GM18508 (cell line): ENCODE data around the gene TOX4.
A peak's percentile ranks its signal among the peaks of the same experiment; 100 is the strongest.

Source experiments
- ATAC-seq: cut with Tn5 transposase; IDR thresholded peaks from one replicate; pipeline ENCODE4 v1.9.1; 2021; ENCODE audit warnings: moderate number of reproducible peaks; ENCODE audit not compliant: insufficient read depth, unreplicated experiment

TOX4 gene

DNA sequence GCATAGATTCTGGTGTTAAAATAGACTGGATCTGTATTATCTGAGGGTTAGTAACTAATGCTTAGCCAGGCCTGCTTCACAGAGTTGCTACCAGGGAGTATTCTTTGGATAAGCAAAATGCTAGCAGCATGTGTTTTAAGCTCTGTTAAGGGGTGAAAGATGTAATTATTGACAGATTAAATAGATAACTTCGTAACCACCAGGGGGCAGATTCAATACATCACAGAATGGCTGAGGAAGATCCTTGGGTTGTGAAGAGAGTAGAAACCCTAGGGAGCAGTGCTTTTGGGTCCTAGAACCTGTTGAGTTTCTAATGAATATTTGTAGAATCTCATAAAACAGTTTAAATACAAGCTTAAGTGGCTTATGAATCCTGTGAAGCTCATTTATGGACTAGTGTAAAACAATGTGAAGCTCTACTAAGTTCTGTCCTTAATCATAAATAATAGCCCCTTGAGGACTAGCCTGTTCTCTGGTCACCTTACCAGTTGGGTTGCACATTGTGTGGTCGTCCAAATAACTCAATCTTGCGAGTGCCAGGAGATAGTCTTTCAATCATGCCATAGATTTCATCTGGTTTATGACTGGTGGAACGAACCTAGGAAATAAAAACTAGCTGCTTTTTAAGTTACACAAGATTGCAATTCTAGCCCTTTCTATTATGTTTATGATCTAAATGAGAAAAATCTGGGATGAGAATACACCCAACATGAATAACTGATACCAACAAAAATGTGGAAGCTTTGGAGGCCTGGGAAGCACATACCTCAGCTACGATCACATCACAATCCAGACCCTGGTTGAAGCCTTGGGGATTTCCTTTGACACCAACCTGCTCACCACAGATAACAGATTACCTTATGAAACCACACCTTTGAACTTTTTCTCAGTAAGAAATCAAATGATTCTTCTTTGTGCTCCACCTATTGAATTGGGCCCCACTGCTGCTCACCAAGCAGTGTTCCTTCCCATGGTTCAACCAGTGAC, 21.8 kb downstream of the TOX4 start:
- no peak for ATAC-seq

DNA sequence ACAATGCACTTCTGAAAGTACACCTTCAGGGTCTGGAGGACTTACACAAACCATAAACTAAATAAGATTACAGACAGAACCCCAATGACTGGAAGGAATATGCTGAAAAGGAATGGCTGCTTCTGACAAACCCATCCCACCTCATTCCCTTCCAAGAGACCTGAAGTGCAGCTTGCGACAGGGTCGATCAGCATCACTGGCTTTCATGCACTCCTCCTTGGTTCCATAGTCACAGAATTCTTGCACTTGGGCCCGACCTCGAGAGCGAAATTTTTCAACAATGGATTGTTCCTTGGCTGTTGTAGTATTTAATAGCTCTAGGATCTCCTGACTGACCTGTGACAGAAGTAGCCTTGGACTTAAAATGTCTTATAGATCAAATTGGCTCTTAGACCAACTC, 24.6 kb downstream of the TOX4 start:
- no peak for ATAC-seq

DNA sequence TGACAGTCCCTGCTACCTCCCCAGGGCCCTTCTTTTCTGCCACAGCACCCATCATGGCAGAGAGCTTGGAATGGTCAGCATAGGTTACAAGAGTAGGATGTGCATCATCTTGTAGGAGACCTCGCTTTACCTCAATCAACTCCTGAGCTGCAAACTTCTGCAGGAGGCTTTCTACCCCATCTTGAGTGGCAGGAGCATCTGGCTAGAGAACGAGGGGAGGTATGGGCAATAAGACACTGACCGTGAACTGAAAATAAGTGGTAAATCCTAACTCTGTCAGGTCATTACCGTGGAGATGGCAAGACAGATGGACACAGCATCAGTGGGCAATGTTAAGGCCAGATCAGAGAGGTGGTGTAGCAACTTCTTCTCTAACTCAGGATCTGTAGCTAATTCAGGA, 26.4 kb downstream of the TOX4 start:
- ATAC-seq = no peak

DNA sequence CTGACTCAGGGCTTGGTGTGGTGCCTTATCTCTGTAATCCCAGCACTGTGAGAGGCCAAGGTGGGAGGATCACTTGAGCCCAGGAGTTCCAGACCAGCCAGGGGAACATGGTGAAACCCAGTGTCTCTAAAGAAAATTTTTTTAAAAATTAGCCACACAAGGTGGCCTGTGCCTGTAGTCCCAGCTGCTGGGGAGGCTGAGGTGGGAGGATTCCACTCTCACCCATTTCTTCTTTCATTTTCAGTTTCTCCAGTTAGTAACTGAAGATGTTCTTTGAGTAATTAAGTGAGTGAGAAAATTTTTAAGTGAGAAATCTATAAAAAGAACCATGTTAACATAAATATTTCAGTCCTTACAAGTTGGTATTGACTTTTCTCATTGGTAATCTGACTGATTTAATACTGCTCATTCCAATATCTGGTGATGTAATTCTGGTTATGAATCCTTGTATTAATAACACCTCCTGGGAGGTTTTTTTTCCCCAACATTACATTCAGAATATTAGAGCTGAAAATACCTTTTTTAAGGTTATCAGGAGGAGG, 28.1 kb downstream of the TOX4 start:
- ATAC-seq = peak; percentile 74

DNA sequence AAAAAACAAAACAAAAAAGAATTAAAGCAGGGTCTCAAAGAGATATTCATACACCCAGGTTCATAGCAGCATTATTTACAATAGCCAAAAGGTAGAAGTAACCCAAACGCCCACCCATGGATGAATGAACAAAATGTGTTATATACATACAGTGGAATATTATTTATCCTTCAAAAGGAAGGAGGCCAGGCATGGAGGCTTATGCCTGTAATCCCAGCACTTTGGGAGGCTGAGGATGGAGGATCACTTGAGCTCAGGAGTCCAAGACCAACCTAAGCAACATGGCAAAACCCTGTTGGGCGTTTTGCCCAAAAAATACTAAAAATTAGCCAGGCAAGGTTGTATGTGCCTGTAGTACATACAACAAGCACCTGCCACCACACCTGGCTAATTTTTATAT, 29.6 kb downstream of the TOX4 start:
- ATAC-seq = no peak

DNA sequence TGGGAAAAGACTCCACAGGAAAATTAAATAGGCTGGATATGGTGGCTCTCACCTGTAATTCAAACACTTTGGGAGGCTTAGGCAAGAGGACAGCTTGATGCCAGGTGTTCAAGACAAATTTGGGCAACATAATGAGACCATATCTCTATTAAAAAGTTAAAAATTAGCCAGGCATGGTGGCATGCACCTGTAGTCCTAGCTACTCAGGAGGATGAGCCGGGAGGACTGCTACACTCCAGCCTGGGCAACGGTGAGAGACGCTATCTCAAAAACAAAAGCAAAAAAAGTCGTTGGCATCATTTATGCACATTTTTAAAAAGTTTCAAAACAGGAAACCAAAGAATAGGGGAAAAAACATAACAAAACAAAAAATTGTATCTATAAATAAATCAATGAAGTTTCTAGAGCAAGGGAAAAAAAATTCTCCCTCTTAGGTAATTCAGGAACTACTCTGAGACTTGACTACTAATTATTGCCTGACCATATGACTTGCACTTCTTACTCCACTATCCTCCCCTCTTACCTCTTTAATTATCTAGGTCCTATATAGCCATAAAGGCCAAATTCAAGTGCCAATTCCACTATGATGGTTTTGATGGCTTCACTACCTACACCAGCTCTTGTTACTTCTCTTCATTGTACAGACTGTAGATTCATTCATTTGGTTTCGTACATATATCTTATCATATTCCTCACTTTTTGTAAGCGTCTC, 32.6 kb downstream of the TOX4 start:
- ATAC-seq = no peak

DNA sequence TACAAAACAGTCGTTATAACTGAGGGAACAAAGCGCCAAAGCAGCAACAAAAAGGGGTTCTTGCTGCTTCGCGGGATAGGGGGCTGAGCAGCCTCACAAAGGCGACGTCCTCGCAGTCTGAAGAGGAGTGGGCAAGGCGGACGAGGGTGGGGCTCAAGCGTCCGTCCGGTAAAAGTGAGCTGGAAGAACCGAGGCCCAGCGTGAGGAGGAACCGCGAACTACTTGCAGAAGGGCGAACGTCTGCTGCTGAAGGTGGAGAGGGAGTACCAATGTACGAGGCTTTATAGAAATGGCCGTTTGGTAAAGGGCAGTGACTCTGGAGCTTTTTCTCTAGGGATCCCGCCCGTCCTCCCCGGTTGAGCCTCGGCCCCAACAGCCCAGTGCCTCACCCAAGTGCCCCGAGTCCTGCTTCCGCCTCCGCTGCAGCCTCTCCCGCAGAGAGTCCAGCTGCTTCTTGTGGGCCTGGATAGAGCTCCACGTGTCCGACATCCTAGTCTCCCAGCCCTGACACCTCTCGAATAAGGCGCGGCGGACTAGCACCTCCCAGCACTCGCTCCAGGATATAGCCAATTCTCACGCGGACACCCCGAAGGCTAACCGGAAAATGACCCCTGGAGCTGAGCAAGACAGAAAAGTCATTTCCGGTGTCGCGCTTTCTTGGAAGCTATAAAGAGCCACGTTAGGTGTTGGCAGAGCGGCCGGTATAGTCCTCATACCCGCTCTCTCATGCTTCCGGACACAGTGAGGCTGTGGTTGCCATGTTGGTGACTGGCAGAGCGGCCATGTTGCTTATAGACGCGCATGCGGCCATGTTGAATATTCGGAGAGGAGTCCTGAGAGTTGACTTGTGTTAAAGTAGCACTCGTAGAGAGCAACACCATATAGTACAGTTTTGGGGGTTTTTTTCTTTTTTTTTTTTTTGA, 34.0 kb downstream of the TOX4 start, which contains the start of gene METTL3:
TSS of gene METTL3 (minus strand) at position 606 of the 923 bp plus-strand sequence. CDS start at position 489, 117 bp downstream.
- peak; percentile 97 for ATAC-seq

DNA sequence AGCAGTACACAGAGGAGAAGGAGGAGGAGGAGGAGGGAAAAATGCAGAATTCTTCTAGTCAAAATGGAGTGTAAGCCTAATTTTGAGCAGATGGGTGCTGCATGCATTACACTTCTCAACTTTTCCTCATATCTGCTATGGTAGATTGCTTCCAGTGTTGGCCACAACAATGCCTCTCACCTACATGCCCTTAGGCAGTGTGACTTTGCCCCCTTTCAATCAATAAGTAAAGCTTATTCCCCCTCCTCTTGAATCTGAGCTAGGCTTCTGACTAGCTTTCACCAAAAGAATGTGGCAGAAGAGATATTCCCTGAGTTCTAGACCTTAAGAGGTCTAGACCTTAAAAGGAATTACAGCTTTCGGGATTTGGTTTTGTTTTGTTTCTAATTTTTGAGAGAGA, 37.3 kb downstream of the TOX4 start:
- ATAC-seq = no peak

DNA sequence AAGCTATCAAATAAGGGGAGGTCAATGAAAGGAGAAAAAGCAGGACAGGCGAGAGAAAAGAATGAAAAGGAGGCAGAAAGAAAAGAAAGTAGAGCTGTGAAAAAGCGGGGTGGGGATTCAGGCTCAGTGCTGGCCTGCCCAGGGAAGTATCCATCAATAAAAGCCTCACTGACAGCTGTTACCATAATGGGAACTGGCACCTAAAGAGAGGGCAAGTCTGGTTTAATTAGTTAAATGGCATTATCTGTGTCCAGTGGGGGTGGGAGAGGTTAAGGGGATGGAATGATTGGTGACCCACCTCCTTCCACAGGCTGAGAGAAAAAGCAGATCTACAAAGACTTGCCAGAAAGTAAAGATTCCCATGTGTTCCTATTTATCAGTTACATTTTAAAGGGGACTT, 41.7 kb downstream of the TOX4 start:
- no peak for ATAC-seq

DNA sequence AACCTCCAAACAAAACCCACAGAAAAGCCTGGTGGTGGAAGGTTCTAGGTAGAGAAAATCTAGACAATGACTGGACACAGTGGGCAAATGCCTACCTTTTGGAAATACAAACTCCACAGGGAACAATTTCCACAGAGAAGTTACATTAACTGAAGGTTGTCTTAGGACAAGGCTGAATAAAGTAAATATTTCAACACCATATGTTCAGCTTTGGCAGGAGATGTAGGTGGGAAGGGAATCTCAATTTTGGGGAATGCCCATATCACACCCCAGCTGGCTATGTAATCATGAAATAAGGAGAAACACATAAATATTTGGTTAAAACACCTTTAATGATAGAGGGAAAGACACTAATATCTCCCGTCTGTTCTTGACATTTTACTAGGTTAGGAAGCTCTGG, 43.8 kb downstream of the TOX4 start:
- ATAC-seq = no peak

DNA sequence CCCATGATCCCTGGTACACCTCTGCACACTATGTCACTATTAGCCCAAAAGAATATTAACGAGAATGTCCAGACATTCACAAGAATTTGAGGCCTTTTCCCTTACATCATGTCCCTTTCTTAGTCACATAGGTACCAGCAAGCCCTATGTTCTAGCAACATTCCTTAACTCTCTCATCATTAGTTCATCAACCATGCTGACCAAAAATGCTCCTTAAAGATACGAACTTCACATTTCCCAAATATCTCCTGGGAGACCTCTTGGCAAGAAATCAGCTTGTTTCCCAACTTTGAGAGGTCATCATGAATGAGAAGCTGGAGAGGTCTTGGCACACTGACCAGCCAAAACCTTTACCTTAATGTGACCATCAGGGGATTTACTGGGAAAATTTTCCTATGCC, 44.5 kb downstream of the TOX4 start:
- no peak for ATAC-seq

DNA sequence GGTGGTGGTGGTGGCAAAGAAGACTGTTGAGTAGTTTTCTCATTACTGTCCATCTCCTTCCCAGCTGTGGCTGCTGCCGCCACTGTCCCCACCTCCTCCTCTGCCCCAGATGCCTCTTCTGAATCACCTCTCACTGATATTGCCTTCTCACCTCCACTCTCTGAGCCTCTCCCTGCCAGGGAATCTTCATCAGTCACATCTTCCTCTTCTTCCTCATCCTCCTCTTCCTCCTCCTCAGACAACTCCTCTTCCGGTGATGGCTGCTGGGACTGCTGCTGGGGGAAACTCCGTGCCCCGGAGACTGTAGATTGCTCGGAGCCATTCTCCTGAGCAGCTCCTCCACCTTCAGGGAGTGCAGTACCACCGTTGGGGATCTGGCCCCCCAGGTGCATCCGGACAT, 46.2 kb downstream of the TOX4 start:
- no peak for ATAC-seq

DNA sequence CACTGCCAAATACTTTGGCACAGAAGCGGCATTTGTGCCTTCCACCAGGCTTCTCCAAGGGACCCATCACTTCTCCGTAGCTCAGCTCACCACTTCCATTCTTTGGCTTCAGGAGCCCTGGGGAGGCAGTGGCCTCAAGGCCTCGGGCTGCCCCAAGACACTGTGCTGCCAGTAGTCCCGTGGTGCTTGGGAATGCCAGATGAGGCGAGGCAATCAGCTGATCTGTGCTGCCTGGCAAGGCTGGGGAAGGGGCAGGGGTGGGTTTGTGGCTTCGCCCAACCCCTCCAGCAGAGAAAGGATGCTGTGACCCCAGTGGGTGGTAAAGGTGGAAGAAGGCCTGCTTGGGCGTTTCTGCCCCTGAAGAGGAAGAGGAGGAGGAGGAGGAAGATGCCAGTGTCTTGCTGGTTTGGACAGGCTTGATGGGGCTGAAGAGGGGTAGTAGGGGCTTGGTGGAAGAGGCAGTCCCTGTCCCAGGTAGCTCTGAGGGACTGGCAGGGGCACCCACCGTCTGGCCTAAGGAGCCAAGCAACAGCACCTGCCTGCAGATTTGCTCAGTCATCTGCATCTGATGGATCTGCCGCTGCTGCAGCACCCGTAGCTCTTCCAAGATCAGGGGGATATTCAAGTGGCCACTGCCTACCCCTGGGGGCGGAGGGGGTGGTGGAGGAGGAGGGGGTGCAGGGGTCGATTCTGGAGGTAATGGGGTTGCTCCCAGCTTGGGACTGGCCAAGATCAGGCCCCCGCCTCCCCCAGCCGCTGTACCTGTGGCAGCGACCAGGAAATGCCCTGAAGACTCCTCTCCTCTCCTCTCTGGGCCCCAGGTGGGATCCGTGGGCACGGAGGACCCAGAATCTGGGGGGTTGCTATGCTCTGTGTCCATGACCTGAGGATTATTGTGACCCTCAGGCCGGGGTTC, 47.8 kb downstream of the TOX4 start:
- ATAC-seq = no peak

DNA sequence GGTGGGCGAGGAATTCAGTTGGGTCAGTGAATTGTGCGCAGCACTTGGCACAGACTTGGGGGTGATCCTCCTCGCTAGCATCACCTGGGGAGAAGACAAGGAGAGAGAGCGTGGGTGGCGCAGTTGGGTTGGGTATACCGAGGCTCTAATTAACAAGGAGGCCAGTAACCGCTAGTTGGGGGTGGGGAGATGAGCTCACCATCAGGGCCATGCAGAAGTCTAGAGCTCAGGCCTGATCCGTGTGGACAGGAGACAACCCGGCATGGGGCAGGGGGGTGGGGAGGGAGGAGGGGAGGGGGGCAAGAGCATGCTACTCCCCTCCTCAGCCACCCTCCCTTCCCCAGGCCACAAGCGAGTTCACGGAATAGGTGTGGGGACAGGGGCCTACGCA, 48.6 kb downstream of the TOX4 start:
- ATAC-seq = no peak

DNA sequence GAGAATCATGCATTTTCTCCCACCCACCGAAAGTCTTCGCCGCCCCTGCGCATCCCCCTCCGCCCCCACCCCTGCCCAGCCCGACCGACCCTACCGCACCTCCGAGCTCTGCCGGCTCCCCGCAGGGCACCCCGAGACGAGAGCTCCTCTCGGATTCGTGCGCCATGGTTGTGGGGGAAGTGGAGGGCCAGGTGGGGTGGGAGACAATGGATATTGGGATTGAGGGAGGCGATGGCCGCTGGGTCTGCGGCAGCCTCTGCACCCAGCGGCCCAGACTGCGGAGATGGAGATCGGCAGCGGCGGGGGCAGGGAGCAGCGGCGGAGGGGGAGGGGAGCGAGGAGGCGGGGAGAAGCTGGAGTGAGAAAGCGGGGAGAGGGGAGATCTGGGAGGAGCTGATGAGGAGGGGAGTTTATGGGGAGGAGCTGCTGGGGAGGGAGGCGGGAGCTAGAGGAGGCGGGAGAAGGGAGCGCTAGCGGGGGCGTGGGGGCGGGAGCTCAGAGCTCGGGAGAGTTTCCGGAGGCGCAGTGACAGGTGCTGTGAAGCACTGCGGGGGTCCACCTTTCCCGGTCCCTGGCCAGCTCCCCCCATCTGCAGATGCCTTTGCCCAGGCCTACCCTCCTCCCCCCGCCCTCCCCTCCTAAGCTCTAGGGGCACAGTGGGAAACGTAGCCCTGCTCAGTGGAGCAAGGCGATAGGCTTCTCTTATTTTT, 49.1 kb downstream of the TOX4 start, which contains the start of gene SALL2:
TSS of gene SALL2 (minus strand) at position 385 of the 710 bp plus-strand sequence. CDS start at position 166, 219 bp downstream.
- no peak for ATAC-seq

DNA sequence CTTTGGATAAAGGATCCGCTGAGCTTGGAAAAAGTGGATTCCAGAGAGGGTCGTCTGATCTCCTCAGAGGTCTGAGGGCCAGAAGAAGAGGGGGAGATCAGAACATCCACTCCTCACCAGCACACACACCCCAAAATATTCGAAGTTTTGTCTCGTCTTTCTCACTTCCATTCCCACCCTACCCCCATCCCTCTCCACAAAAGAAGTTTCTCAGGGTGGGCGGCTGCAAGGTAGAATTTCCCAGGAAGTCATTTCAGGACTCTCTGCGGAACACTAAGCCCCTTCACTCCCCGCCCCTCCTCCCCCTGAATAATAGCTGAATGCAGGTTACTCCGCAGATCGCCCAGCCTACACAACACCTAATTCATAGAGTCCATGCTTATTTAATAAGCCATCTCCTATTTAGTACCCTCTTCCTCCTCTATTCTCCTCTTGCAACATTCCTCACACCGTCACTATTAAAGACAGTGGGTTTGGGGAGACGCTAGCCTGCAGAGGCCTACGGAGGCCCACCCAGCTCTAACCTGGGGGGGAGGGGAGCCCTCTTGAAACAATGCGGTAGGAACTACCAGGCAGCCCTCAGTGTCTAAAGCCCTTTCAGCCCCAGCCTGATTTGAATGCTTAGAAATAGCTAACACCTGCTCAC, 49.8 kb downstream of the TOX4 start:
- no peak for ATAC-seq

DNA sequence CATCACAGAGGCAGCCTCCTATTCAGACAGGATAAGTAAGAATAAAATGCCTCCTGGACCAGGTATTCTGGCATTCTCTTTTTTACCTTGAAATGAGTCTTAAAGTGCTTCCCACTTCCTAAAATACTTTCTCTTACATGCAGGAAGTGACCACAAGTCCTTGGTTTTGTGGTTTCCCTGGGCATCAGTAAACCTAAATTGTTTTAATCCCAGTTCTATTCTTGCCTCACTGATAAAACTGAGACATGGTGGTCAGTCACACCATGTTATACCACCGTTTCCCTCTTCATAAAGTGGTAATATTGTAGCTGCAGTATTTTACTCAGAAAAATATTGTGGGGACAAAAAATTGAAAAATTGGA, 50.3 kb downstream of the TOX4 start:
- no peak for ATAC-seq
